Amniotic stem cell (primary cell): ENCODE measurements around the gene SSNA1.

Experiments used
- DNase-seq: peaks from one replicate; lab custom pipeline; 2025; lab: John Stamatoyannopoulos, UW

The SSNA1 gene

DNA sequence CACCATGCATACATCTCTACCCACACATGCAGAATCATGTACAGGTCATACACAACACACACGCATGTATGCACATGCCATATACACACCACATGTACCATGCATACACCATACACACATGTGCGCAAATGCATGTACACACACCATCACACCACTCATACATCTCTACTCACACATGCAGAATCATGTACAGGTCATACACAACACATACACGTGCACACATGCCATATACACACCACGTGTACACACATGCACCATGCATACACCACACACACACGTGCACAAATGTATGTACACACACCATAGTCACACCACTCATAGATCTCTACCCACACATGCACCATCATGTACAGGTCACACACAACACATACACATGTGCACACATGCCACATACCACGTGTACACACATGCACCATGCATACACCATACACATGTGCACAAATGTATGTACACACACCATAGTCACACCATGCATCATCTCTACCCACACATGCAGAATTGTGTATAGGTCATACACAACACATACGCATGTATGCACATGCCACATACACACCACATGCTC, 35.6 kb upstream of the SSNA1 start:
- DNase-seq = no peak

DNA sequence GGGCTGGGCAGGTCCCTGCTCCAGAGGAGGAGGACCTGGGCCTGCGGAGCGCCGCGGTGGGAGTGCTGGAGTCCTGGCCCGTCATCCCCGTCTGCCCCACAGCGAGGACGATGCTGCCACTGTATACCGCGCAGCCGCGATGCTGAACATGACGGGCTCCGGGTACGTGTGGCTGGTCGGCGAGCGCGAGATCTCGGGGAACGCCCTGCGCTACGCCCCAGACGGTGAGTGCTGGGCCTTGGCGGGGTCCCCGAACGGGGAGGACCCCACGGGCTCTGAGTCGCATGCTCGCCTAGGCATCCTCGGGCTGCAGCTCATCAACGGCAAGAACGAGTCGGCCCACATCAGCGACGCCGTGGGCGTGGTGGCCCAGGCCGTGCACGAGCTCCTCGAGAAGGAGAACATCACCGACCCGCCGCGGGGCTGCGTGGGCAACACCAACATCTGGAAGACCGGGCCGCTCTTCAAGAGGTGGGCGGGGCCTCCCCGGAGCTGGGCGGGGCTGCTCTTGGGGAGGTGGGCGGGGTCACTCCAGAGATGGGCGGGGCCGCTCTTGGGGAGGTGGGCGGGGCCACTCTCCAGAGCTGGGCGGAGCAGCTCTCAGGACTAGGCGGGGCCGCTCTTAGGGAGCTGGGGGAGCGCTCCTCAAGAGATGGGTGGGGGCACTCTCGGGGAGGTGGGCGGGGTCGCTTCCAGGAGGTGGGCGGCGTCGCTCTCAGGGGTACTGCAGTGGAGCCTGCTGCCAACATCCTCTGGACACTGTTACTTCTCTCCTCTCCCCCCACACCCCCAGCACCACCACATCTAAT, 31.7 kb upstream of the SSNA1 start:
- no peak for DNase-seq

DNA sequence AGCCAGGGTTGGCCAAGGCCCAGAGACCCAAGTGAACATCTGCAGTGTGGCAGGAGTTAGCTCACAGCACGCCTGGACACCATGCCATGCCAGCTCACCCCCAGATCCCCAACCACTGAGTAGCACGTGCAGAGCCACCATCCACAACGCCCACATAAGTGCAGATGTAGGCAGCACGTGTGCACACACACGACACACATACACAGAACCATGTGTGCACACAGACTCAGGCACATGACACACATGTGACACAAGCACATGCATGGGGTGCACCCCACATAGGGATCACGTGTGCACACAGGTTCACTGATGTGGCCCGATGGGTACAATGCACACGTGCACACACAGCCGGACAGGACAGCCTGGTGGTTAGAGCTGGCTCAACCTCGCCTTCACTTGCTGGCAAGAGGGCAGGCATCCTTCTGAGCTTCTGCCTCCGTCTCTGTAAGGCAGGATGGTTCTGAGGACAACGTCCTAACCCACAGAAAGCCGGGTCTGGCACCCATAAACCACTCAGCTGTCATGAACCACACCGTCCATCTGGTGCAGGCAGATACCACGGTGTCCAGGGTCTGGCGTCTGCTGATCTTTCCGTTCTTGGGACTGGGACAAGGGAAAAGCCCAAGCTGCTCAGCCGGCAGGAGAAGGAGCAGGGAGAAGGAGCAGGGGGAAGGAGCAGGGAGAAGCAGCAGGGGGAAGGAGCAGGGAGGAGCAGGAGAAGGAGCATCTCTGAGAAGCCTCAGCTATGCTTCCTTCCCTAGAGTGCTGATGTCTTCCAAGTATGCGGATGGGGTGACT, 30.7 kb upstream of the SSNA1 start:
- DNase-seq = no peak

DNA sequence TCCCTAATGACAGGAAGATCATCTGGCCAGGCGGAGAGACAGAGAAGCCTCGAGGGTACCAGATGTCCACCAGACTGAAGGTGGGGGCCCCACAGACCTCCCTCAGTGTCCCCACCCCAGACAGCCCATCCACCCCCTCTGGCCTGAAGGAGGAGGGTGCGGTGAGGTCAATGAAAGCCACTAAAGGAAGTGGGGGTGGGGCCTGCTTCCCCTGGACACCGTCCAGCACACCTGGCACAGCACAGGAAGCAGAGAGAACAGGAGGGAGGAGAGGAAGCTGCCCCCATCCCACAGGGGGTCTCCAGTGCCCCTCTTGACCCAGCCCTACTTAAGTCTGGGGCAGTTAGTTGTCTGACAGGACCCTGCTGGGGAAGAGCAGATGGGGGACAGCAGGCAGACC, 29.9 kb upstream of the SSNA1 start:
- no peak for DNase-seq

DNA sequence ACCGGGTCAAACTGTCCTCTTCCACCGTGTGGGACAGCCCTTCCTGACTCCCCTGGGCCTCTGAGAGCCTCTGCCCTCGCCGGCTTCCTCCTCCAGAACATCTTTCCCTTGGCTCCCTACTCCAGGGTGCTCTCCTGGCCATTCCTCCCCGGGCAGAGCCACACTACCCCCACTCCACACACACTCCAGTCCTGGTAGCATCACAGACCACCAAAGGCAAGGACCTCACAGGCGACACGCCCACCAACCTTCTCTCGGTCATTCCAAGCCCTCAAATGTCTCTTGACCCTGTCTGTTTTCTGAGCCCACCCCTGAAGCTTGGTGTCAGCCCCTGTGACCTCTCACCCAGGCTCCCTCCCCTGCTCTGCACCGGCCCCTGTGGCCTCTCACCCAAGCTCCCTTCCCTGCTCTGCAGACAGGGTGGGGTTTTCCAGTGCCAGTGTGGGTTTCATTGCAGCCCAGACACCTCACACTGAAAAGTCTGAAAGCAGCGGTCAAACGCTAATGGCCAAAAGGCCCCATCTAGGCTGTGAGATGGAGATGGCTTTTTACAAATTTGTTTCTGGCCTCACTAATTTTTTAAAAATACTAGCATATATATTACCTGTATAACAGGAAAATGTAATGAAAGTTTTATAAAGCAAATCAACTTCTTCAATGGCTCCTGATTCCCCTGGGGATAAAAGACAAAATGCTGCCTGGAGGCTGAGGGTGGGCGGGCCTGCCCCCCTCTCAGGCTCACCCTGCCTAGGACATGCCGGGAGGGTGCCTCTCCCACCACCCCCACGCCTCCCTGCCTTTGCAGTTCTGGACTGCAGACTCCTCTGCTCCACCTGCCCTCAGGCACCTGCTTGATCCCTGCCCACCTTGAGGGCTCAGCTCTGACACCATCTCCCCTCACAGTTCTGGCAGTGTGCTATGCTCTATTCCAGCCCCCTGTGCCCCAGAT, 29.1 kb upstream of the SSNA1 start:
- DNase-seq = no peak

DNA sequence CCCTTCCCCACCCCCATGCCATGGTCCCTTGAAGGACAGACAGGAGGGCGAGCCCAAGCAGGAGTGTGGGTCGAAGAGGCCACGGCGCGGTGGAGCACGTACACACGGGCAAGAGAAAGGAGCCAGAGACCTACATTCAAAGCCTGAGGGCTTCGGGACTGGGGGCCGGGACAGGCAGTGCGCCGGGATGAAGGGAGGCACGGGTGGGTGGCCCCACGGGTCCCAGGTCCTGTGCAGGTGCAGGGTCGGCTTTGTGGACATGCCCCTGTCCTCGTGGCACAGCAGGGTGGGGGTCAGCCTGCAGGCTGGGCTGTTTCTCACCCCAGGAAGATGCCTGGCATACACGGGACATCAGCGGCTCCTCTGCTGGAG, 28.4 kb upstream of the SSNA1 start:
- no peak for DNase-seq

DNA sequence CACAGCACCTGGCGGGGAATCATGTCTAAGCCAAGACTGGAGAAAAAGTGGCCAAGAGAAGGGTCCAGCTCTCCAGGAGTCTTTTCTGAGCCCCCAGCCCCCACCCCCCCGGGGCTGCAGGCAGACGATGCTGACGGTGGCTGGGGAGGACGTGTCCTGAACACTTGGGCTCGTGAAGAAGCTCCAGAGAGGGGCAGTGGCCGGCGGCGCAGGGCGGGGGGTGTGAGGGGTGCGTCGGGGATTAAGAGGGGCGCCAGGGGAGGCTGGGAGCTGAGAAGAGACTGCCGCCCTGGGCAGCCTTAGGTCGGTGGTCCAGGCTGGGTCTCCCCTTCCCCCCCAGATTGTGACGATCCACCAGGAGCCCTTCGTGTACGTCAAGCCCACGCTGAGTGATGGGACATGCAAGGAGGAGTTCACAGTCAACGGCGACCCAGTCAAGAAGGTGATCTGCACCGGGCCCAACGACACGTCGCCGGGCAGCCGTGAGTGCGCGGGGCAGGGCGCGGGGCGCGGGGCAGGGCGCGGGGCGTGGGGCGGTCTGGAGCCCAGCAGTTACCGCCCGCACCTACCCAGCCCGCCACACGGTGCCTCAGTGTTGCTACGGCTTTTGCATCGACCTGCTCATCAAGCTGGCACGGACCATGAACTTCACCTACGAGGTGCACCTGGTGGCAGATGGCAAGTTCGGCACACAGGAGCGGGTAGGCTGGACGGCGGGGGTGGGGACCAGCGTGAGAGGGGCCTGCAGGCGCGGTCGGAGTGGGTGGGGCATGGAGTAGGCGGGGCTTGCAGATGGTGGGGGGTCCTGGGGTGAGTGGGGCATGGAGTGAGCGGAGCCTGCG, 27.5 kb upstream of the SSNA1 start:
- no peak for DNase-seq

DNA sequence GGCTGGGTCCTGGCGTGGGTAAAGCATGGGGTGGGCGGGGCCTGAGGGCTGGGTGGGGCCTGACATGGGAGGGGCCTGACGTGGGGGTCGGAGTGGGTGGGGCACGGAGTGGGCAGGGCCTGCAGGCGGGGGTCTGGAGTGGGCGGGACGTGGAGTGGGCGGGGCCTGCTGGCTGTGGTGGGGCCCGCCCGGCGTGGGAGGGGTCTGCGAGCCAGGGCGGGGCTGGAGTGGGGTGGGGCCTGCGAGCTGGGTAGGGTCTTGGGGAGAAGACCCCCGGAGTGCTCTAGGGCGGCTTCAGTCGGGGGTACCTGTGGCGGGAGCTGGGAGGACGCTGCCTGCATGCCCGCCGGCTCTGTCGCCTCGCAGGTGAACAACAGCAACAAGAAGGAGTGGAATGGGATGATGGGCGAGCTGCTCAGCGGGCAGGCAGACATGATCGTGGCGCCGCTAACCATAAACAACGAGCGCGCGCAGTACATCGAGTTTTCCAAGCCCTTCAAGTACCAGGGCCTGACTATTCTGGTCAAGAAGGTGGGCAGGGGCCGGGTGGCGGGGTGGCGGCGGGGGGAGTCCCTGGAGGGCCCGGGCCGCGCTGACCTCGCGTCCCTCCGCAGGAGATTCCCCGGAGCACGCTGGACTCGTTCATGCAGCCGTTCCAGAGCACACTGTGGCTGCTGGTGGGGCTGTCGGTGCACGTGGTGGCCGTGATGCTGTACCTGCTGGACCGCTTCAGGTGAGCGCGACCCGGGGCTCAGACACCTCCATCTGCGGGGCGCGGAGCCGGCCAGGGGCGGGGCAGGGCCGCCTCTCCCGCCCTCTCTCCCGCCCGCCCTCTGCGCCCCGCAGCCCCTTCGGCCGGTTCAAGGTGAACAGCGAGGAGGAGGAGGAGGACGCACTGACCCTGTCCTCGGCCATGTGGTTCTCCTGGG, 26.7 kb upstream of the SSNA1 start:
- no peak for DNase-seq

DNA sequence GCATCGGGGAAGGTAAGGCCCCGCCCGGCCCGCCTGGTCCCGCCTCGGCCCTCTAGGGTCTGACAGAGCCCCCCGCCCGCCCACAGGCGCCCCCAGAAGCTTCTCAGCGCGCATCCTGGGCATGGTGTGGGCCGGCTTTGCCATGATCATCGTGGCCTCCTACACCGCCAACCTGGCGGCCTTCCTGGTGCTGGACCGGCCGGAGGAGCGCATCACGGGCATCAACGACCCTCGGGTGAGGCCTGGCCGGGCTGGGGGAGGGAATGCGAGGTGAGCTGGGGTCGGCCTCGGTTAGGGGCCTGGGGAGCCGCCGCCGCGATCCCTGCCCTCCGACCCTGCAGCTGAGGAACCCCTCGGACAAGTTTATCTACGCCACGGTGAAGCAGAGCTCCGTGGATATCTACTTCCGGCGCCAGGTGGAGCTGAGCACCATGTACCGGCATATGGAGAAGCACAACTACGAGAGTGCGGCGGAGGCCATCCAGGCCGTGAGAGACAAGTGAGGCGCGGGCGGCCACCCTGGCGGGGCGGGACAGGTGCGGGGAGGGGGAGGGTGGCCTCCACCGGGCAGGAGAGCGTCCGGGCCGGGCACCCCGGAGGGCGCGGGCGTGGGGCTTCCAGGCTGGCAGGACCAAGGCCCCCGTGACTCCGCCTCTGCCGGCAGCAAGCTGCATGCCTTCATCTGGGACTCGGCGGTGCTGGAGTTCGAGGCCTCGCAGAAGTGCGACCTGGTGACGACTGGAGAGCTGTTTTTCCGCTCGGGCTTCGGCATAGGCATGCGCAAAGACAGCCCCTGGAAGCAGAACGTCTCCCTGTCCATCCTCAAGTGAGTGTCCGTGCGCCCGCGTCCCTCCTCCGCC, 25.7 kb upstream of the SSNA1 start:
- DNase-seq = no peak

DNA sequence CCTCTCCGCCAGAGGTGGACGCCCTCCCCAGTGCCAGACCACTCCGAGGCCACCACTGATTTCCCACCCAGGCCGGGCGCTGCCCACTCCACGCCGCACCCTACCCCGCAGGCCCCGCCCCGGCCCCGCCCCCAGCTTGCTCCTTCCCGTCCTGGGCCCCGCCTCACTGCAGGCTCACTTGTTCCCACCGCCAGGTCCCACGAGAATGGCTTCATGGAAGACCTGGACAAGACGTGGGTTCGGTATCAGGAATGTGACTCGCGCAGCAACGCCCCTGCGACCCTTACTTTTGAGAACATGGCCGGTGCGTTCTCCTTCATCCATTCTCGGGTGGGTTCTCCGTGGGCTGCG, 25.1 kb upstream of the SSNA1 start:
- no peak for DNase-seq

DNA sequence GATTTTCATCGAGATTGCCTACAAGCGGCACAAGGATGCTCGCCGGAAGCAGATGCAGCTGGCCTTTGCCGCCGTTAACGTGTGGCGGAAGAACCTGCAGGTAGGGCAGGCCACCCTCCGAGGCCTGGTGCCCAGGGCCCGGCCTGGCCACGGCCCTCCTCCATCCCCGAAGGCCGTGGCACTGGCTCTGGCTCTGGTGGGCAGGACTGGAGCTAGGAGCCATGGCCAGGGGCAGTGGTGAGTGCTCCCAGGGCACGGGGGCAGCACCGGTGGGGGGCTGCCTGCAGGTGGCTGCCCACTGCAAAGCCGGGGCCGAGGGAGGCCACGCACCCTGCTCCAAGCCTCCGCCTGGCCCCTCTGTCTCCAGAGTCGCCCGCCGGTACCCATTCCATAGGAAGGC, 24.7 kb upstream of the SSNA1 start:
- no peak for DNase-seq

DNA sequence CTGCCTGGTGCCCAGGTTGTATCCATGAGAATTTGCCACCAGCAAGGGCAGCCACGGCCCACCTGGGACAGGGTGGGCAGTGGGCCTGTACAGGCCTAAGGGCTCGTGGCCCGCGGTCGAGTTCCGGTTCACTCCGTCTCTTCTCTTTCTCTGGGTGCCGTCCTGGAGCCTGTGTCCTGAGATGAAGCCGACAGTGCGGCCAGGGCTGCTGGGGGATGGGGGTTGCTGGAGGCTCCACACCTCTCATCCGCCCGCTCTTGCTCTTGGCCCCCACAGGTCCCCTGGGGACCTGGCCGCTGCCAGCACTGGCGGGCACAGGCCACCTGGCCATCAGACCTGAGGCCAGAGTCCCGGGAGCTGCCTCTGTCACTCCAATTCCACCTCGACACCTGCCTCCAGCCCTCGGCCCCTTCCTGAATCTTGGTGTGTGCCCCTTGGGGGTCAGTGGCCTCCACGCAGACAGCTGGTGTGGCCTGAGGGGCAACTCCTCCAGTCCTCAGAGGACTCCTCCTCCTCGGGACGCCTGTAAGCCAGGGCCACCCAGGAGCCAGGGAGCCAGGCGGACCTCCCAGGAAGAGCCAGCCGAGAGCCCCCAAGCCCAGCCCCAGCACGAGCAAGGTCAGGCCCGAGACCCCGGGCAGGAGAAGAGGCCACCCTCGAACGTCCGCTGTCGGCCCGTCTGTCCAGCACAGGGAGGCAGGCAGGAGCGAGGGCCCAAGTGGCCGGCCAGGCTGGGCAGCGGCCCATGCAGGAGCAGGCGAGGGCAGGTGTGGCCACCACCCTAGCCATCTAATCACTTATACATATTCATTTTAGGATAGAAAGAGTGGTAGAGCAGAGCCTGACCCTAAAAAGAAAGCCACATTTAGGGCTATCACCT, 23.9 kb upstream of the SSNA1 start:
- no peak for DNase-seq

DNA sequence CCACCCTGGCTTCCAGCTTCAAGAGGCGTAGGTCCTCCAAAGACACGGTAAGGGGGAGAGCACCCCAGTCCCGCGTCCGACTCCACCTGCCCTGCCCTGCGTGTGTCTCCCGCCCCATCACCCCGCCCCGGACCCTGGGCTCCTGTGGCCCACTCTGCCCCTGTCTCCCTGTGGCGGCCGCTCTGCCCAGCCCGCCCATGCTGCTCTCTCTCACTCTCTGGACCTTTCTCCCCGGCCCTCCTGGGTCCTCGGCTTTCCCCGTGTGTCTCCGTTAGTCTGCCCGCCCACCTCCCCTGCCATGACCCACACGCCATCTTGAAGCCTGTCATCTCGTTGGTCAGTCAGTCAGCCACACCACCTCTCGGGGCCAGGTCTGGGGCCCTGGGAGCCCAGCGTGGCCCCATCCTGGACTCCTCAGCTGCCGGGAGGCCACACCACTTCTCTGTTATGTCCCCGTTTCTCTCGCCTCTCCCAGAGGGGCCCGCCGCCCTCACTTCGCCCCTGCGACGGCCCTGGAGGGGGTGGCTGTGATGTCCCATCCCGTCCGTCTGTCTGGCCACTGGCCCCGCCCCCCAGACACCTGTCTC, 23.1 kb upstream of the SSNA1 start:
- DNase-seq = no peak

DNA sequence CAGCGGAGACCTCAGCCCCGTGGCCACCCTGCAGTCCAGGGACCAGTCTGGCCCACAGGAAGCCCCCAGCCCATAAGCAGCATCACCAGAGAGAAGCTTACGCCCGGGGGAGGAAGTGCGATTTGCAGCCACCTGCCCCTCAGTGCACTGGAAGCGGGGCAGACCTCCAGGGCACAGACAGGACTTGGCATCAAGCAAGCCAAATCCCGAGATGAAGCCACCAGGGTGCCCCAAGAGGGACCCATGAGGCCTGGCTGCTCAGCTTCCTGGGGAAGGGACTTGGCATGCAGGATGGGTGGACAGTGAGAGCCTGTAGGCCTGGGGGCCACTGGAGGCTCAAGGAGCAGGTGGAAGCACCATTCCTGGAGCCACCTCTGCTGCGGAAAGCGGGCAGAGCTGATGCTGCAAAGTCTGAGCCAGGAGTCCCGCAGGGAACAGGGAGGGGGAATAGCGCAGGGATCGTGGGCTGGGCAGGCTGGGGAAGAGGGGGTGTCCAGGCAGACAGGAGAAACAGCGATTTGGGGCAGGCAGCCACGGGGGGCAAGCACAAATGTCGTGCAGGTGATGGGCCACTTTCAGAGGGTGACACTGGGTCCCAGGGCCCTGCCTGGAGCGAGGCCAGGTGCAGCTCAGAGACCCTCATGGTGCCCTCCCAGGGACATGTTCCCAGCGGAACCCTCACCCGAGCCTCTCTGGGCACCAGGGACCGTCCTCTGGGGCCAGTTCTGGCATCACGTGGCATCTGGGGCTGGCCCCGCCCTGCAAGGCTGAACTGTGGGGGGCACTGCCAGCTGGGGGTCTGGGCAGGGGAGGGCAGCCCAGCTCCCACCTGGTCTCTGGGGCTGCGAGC, 21.9 kb upstream of the SSNA1 start:
- DNase-seq = no peak

DNA sequence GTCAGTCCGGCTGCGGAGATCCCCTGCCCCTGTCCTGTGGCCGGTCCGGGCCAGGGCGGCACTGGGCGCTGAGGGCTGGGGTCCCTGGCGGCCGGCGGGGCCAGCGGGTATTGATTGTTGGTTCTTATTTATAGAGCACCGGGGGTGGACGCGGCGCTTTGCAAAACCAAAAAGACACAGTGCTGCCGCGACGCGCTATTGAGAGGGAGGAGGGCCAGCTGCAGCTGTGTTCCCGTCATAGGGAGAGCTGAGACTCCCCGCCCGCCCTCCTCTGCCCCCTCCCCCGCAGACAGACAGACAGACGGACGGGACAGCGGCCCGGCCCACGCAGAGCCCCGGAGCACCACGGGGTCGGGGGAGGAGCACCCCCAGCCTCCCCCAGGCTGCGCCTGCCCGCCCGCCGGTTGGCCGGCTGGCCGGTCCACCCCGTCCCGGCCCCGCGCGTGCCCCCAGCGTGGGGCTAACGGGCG, 21.2 kb upstream of the SSNA1 start:
- DNase-seq = no peak

DNA sequence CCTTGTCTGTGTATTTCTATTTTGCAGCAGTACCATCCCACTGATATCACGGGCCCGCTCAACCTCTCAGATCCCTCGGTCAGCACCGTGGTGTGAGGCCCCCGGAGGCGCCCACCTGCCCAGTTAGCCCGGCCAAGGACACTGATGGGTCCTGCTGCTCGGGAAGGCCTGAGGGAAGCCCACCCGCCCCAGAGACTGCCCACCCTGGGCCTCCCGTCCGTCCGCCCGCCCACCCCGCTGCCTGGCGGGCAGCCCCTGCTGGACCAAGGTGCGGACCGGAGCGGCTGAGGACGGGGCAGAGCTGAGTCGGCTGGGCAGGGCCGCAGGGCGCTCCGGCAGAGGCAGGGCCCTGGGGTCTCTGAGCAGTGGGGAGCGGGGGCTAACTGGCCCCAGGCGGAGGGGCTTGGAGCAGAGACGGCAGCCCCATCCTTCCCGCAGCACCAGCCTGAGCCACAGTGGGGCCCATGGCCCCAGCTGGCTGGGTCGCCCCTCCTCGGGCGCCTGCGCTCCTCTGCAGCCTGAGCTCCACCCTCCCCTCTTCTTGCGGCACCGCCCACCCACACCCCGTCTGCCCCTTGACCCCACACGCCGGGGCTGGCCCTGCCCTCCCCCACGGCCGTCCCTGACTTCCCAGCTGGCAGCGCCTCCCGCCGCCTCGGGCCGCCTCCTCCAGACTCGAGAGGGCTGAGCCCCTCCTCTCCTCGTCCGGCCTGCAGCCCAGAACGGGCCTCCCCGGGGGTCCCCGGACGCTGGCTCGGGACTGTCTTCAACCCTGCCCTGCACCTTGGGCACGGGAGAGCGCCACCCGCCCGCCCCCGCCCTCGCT, 20.5 kb upstream of the SSNA1 start:
- no peak for DNase-seq
